Stimulated activated CD4-positive, alpha-beta T cell treated with anti-CD3 and anti-CD28 coated beads, Interleukin-2, amount 100 ng/mL, for 24 hours (primary cell): Measurements from ENCODE around the gene HMX2.

ENCODE experiments used
- DNase-seq, 2 donors: peaks; one replicate each; pipeline ENCODE4 v3.0.0-alpha.2; 2020

The HMX2 gene

GRCh38 chr10:123147635-123148413 is at the start of gene HMX2:
HMX2 (plus strand) TSS chr10:123148136; CDS start chr10:123148379, 243 bp downstream.
- DNase-seq: peak; percentile 35 to 65

- DNase-seq: no peak
Measured at GRCh38 chr10:123100030-123100762, 47.7 kb upstream of the HMX2 start.

- DNase-seq: no peak
Measured at GRCh38 chr10:123101872-123102271, 46.1 kb upstream of the HMX2 start.

GRCh38 chr10:123102673-123103072 is 45.3 kb upstream of the HMX2 start:
- no peak for DNase-seq

GRCh38 chr10:123103944-123104343 is 44.0 kb upstream of the HMX2 start:
- no peak for DNase-seq

- no peak for DNase-seq
Measured at GRCh38 chr10:123109466-123109865, 38.5 kb upstream of the HMX2 start.

GRCh38 chr10:123117644-123118417 is 30.1 kb upstream of the HMX2 start:
- no peak for DNase-seq

- no peak for DNase-seq
Measured at GRCh38 chr10:123119081-123119480, 28.9 kb upstream of the HMX2 start.

GRCh38 chr10:123126246-123126645 is 21.7 kb upstream of the HMX2 start:
- no peak for DNase-seq

GRCh38 chr10:123129618-123130271 is 18.2 kb upstream of the HMX2 start:
- no peak for DNase-seq

GRCh38 chr10:123132576-123133477 is 15.1 kb upstream of the HMX2 start:
- DNase-seq: peak; percentile 91 to 92

GRCh38 chr10:123133541-123134342 is 14.2 kb upstream of the HMX2 start:
- no peak for DNase-seq

GRCh38 chr10:123134343-123134914 is 13.5 kb upstream of the HMX2 start:
- DNase-seq: no peak

GRCh38 chr10:123134915-123135414 is 13.0 kb upstream of the HMX2 start:
- no peak for DNase-seq

- peak in 1 of 2 donors; percentile 44 for DNase-seq
Measured at GRCh38 chr10:123135415-123136141, 12.4 kb upstream of the HMX2 start, which contains the start of gene HMX3. HMX3 (plus strand) TSS chr10:123135970; CDS start chr10:123136051, 81 bp downstream.

- DNase-seq: no peak
Measured at GRCh38 chr10:123136221-123136805, 11.6 kb upstream of the HMX2 start.

GRCh38 chr10:123136806-123137642 is 10.9 kb upstream of the HMX2 start:
- peak in 1 of 2 donors; percentile 34 for DNase-seq

- DNase-seq: no peak
Measured at GRCh38 chr10:123139165-123139520, 8.8 kb upstream of the HMX2 start.
